ENCODE results near the gene IFNA4. TPM values are rescaled to one million over a fixed set of nuclear protein-coding genes. Genes with fewer than 3 reads are reported as not detected.

Gene IFNA4
- total and polyA plus RNA-seq, 2 of the 8 experiments (the other 6 are each of a cell fraction or from before 2014, with no cell fraction given), result not detected

- H3K4ac ChIP-seq (replicated peaks; ENCODE audit: insufficient read length, low read depth, low read length), result no peak overlapping the region
- no peak overlapping the region for H2AFZ ChIP-seq (ENCODE audit: low read length)
- no peaks in the 10 kb centered on the region for H3K36me3 ChIP-seq (ENCODE audit: control insufficient read depth in 2 of 4, insufficient read depth in 4 of 4, low read length in 3 of 4)
- no peak overlapping the region for H3K23ac ChIP-seq (ENCODE audit: insufficient read length)
- H4K91ac ChIP-seq (replicated peaks; ENCODE audit: insufficient read length, low read length), result no peak overlapping the region
- H2BK5ac ChIP-seq (ENCODE audit: low read depth, low read length), result no peak overlapping the region
- ChIA-PET POLR2A (ENCODE audit: partially characterized antibody) (interaction anchor here (1.4 kb wide), 1 partner anchor 593 kb away, joined by 3 read pairs; no protein-coding TSS in a partner anchor), CTCF (ENCODE audit: partially characterized antibody) (interaction anchor here (1.1 to 3.5 kb wide), 2 partner anchors 16 to 580 kb away, joined by 3 to 19 read pairs; no protein-coding TSS in a partner anchor)
- no peaks in the 10 kb centered on the region for H3K23me2 ChIP-seq (ENCODE audit: low read depth, low read length)
- no peak overlapping the region for H4K8ac ChIP-seq (ENCODE audit: extremely low read depth, insufficient read depth, low read length)
- TF ChIP-seq CEBPB (IDR thresholded peaks at IDR 0.05; ENCODE audit: low read depth, low read length) (no peak), SP1 (IDR thresholded peaks at IDR 0.05; ENCODE audit: low read depth, low read length) (no peak), TCF12 (IDR thresholded peaks at IDR 0.05; ENCODE audit: low read depth, low read length) (no peak), CBX5 (IDR thresholded peaks at IDR 0.05; ENCODE audit: low read depth, low read length) (no peak), FOSL1 (IDR thresholded peaks at IDR 0.05; ENCODE audit: insufficient read depth, low read depth, low read length) (no peak), CREB1 (IDR thresholded peaks at IDR 0.05) (no peak), RFX5 (IDR thresholded peaks at IDR 0.05; ENCODE audit: borderline replicate concordance, low read depth, low read length) (no peak), YY1 (IDR thresholded peaks at IDR 0.05; ENCODE audit: low read depth, low read length) (no peak)
- no peaks in the 10 kb centered on the region for H4K20me1 ChIP-seq (replicated peaks in 1 of 2; ENCODE audit: control insufficient read depth in 1 of 2, insufficient read depth in 2 of 2, low read length in 2 of 2)
- no peaks in the 10 kb centered on the region for H3K9me3 ChIP-seq (ENCODE audit: insufficient read depth in 2 of 2, low read depth in 1 of 2, low read length in 1 of 2)
- DNase-seq (ENCODE audit: low read depth in 1 of 2, low spot score in 2 of 2) (no peak), FAIRE-seq (no peak)
- H2BK20ac ChIP-seq (ENCODE audit: low read length), result no peak overlapping the region
- no peak overlapping the region for H3K14ac ChIP-seq (ENCODE audit: insufficient read length)
- no peak overlapping the region for H2BK12ac ChIP-seq (ENCODE audit: low read depth, low read length)
- no peak overlapping the region for H3K56ac ChIP-seq (replicated peaks; ENCODE audit: insufficient read length, low read depth, low read length)
- no peak overlapping the region for H2AK5ac ChIP-seq (ENCODE audit: low read depth, low read length)
- no peaks in the 10 kb centered on the region for H3K4me1 ChIP-seq (replicated peaks in 1 of 4; ENCODE audit: control insufficient read depth in 3 of 4, insufficient read depth in 4 of 4, low read length in 3 of 4)
- no peaks in the 10 kb centered on the region for H3K27me3 ChIP-seq (replicated peaks in 1 of 4; ENCODE audit: control insufficient read depth in 3 of 4, extremely low read depth in 1 of 4, insufficient read depth in 3 of 4, low read length in 3 of 4)
- H4K5ac ChIP-seq (ENCODE audit: insufficient read length, low read depth, low read length), result no peak overlapping the region
- no peaks in the 10 kb centered on the region for H3K79me1 ChIP-seq (ENCODE audit: low read depth, low read length)
- H3K18ac ChIP-seq (ENCODE audit: extremely low read depth, low read length), result no peak overlapping the region
- no peak overlapping the region for H3K4me2 ChIP-seq (ENCODE audit: insufficient read depth in 1 of 2, low read depth in 2 of 2, low read length in 2 of 2)
- H2BK15ac ChIP-seq (ENCODE audit: low read length), result no peak overlapping the region
- H3K4me3 ChIP-seq (ENCODE audit: extremely low read depth in 1 of 4, insufficient read depth in 2 of 4, low read depth in 3 of 4, low read length in 4 of 4), result no peak overlapping the region
- 97% methylated on average over 7 of the region's 7 CpGs; no CpG with 5 or more reads in 1 of the 2 experiments for WGBS, 2 experiments (ENCODE audit: extremely low coverage in 1 of 2, insufficient coverage in 1 of 2, insufficient read length in 1 of 2, insufficient replicate concordance in 2 of 2, low coverage in 1 of 2, low lambda C conversion rate in 2 of 2, missing lambda C conversion rate in 1 of 2)
- no peak overlapping the region for H3K9ac ChIP-seq (replicated peaks in 1 of 4; ENCODE audit: extremely low read depth in 1 of 4, low read depth in 3 of 4, low read length in 3 of 4)
- no peak overlapping the region for H2BK120ac ChIP-seq (replicated peaks; ENCODE audit: low read depth, low read length)
- H3K79me2 ChIP-seq (ENCODE audit: control insufficient read depth in 1 of 2, insufficient read depth in 2 of 2, low read length in 2 of 2), result no peaks in the 10 kb centered on the region
- no peak overlapping the region for H3K27ac ChIP-seq (ENCODE audit: low read depth, low read length)
Observed at GRCh38 chr9:21210311-21210710, 22.9 kb upstream of the IFNA4 start.
